ENCODE measurements around the gene GLRA3.

DNA sequence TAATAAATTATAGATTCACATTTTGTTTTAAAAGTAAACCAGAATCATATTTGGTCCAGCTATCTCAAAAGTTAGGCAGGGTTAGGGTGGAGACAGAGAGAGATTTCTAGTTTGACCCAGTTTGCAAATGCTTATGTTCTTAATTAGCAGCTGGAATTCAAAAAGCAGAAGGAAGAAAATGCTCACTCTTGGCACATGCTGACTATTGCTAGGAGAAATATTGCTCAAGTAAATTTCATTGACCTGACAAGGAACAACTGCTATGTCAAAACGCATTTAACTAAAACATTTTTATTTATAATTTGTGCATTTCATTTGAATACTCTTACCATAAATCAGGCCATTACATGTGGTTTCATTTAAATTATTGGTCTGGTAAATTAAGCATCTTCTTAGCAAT, 131.8 kb downstream of the GLRA3 start:
- no peak for TF ChIP-seq POLR2AphosphoS5 (IDR thresholded peaks at IDR 0.05)
- TF ChIP-seq CTCF (IDR thresholded peaks at IDR 0.05) = no peak
